Right lobe of liver (tissue), 4 donors: ENCODE measurements around the gene COL21A1.

ENCODE experiments used
- CTCF ChIP-seq, 4 donors: fragments of 200-600 bp in 3 of 4; fragments of 450-650 bp in 1 of 4; IDR thresholded peaks; one replicate each; pipeline versions ENCODE4 v1.5.1 to v1.8.0; 2016 to 2022; ENCODE audit warnings: antibody characterized with exemption in 4 of 4, mild to moderate bottlenecking in 2 of 4
- POLR2A ChIP-seq: fragments of 450-650 bp; IDR thresholded peaks from one replicate; pipeline ENCODE4 v1.6.1; 2017; ENCODE audit warnings: antibody characterized with exemption, mild to moderate bottlenecking
- donor health status: DM: no; HTN: no; CAD: no.
- donor health status: DM: no; HTN: no; CAD: no.
- donor health status: DM: no; HTN: yes; CAD: no.

- TF ChIP-seq POLR2A (no peak), CTCF (IDR thresholded peaks at IDR 0.05) (no peak)
Observed at GRCh38 chr6:56041591-56041990, 205.8 kb downstream of the COL21A1 start.
